H1 (cell line): ENCODE data around the gene SPTBN1. TPM values are rescaled to one million over a fixed set of nuclear protein-coding genes. Genes with fewer than 3 reads are reported as not detected.

Source experiments
- CTCF ChIA-PET: fragments of 300-600 bp; sonication (Branson Sonifier 250); formaldehyde crosslinking; loops from one replicate; lab custom pipeline; 2021; ENCODE audit not compliant: partially characterized antibody; lab: Charles Lee
- POLR2A ChIA-PET: fragments of 300-600 bp; sonication (Branson Sonifier 250); formaldehyde crosslinking; loops from one replicate; lab custom pipeline; 2021; ENCODE audit warnings: inconsistent platforms; ENCODE audit not compliant: partially characterized antibody; lab: Charles Lee
- DNase-seq, 2 experiments: peaks; one replicate each; pipeline versions ENCODE4 v3.0.0 to v3.0.0-alpha.2; 2010 to 2022; ENCODE audit warnings: low spot score in 2 of 2, low read depth in 1 of 2, mixed read lengths in 1 of 2
- FAIRE-seq: peaks from 2 replicates; lab custom pipeline; 2011; peaks lifted over from hg19 to GRCh38; lab: Jason Lieb, UNC
- H2AFZ ChIP-seq: 2 replicates; pipeline ENCODE4 v1.8.1; 2012; ENCODE audit warnings: low read length, inconsistent platforms
- H2AK5ac ChIP-seq: 2 replicates; pipeline ENCODE4 v1.6.1; 2013; ENCODE audit warnings: low read depth, low read length
- H2BK120ac ChIP-seq: replicated peaks from 2 replicates; pipeline ENCODE3; 2013; ENCODE audit warnings: low read depth, low read length, inconsistent platforms
- H2BK12ac ChIP-seq: 2 replicates; pipeline ENCODE4 v1.6.1; 2013; ENCODE audit warnings: low read depth, low read length
- H2BK15ac ChIP-seq: 2 replicates; pipeline ENCODE4 v1.6.1; 2013; ENCODE audit warnings: low read length
- H2BK20ac ChIP-seq: 2 replicates; pipeline ENCODE4 v1.6.1; 2013; ENCODE audit warnings: low read length
- H2BK5ac ChIP-seq: 2 replicates; pipeline ENCODE4 v1.6.1; 2013; ENCODE audit warnings: low read depth, low read length
- H3K14ac ChIP-seq: 2 replicates; pipeline ENCODE4 v1.6.1; 2013; ENCODE audit warnings: inconsistent platforms; ENCODE audit not compliant: insufficient read length
- H3K18ac ChIP-seq: 2 replicates; pipeline ENCODE4 v1.6.1; 2013; ENCODE audit warnings: low read length; ENCODE audit errors: extremely low read depth
- H3K23ac ChIP-seq: 2 replicates; pipeline ENCODE4 v1.6.1; 2013; ENCODE audit warnings: inconsistent platforms; ENCODE audit not compliant: insufficient read length
- H3K23me2 ChIP-seq: 2 replicates; pipeline ENCODE4 v1.6.1; 2013; ENCODE audit warnings: low read depth, low read length
- H3K27ac ChIP-seq: 2 replicates; pipeline ENCODE4 v1.6.1; 2011; ENCODE audit warnings: low read depth, low read length, inconsistent platforms
- H3K27me3 ChIP-seq, 4 experiments: replicated peaks in 1 of 4; 1 replicate in 1 of 4; 2 replicates in 3 of 4; pipeline versions ENCODE4 v1.6.1 to v1.8.1; 2011 to 2013; ENCODE audit warnings: low read length in 3 of 4, mild to moderate bottlenecking in 3 of 4, inconsistent platforms in 2 of 4, mixed read lengths in 2 of 4, moderate library complexity in 1 of 4; ENCODE audit not compliant: control insufficient read depth in 3 of 4, insufficient read depth in 3 of 4; ENCODE audit errors: extremely low read depth in 1 of 4
- H3K36me3 ChIP-seq, 4 experiments: 2 replicates each; pipeline versions ENCODE4 v1.6.1 to v1.8.1; 2011 to 2013; ENCODE audit warnings: mild to moderate bottlenecking in 4 of 4, low read length in 3 of 4, moderate library complexity in 2 of 4, control low read depth in 1 of 4, inconsistent platforms in 1 of 4; ENCODE audit not compliant: insufficient read depth in 4 of 4, control insufficient read depth in 2 of 4
- H3K4ac ChIP-seq: replicated peaks from 2 replicates; pipeline ENCODE3; 2013; ENCODE audit warnings: low read length, low read depth, mixed read lengths, inconsistent platforms; ENCODE audit not compliant: insufficient read length
- H3K4me1 ChIP-seq, 4 experiments: replicated peaks in 1 of 4; 1 replicate in 1 of 4; 2 replicates in 3 of 4; pipeline versions ENCODE4 v1.6.1 to v1.8.1; 2011 to 2013; ENCODE audit warnings: low read length in 3 of 4, inconsistent platforms in 2 of 4, mixed read lengths in 1 of 4; ENCODE audit not compliant: insufficient read depth in 4 of 4, control insufficient read depth in 3 of 4
- H3K4me2 ChIP-seq, 2 experiments: 2 replicates each; pipeline versions ENCODE4 v1.6.1 to v1.8.1; 2011 to 2013; ENCODE audit warnings: low read depth in 2 of 2, low read length in 2 of 2, control low read depth in 1 of 2, inconsistent platforms in 1 of 2, mild to moderate bottlenecking in 1 of 2; ENCODE audit not compliant: insufficient read depth in 1 of 2
- H3K4me3 ChIP-seq, 4 experiments: fragments of 200-600, 300-600 bp in 1 of 4; sonication (generic), shearing (Covaris generic), sonication (Bioruptor Twin) in 1 of 4; 2 replicates each; pipeline versions ENCODE4 v1.5.1 to v1.8.1; 2011 to 2016; ENCODE audit warnings: low read length in 4 of 4, low read depth in 3 of 4, control low read depth in 2 of 4, inconsistent platforms in 2 of 4, mild to moderate bottlenecking in 2 of 4, mixed read lengths in 1 of 4, moderate library complexity in 1 of 4; ENCODE audit not compliant: insufficient read depth in 2 of 4; ENCODE audit errors: extremely low read depth in 1 of 4
- H3K56ac ChIP-seq: replicated peaks from 2 replicates; pipeline ENCODE3; 2013; ENCODE audit warnings: low read depth, mild to moderate bottlenecking, mixed read lengths, low read length, inconsistent platforms; ENCODE audit not compliant: insufficient read length
- H3K79me1 ChIP-seq: 2 replicates; pipeline ENCODE4 v1.6.1; 2013; ENCODE audit warnings: low read depth, low read length, control low read depth
- H3K79me2 ChIP-seq, 2 experiments: 2 replicates each; pipeline versions ENCODE4 v1.6.1 to v1.8.1; 2012 to 2013; ENCODE audit warnings: low read length in 2 of 2, mild to moderate bottlenecking in 2 of 2, inconsistent platforms in 1 of 2; ENCODE audit not compliant: insufficient read depth in 2 of 2, control insufficient read depth in 1 of 2
- H3K9ac ChIP-seq, 4 experiments: replicated peaks in 1 of 4; 1 replicate in 1 of 4; 2 replicates in 3 of 4; pipeline versions ENCODE4 v1.6.1 to v1.8.1; 2011 to 2013; ENCODE audit warnings: low read depth in 3 of 4, low read length in 3 of 4, control low read depth in 2 of 4, mild to moderate bottlenecking in 2 of 4, moderate library complexity in 2 of 4, inconsistent platforms in 1 of 4; ENCODE audit errors: extremely low read depth in 1 of 4
- H3K9me3 ChIP-seq, 2 experiments: 2 replicates each; pipeline versions ENCODE4 v1.6.1 to v1.8.1; 2012 to 2013; ENCODE audit warnings: mild to moderate bottlenecking in 2 of 2, moderate library complexity in 2 of 2, control low read depth in 1 of 2, inconsistent platforms in 1 of 2, low read depth in 1 of 2, low read length in 1 of 2, mixed read lengths in 1 of 2; ENCODE audit not compliant: insufficient read depth in 2 of 2
- H4K20me1 ChIP-seq, 2 experiments: replicated peaks in 1 of 2; 2 replicates each; pipeline versions ENCODE3 to v1.8.1; 2011 to 2013; ENCODE audit warnings: inconsistent platforms in 2 of 2, low read length in 2 of 2, mild to moderate bottlenecking in 1 of 2; ENCODE audit not compliant: insufficient read depth in 2 of 2, control insufficient read depth in 1 of 2
- H4K5ac ChIP-seq: 2 replicates; pipeline ENCODE4 v1.6.1; 2013; ENCODE audit warnings: low read length, low read depth, mixed read lengths, inconsistent platforms; ENCODE audit not compliant: insufficient read length
- H4K8ac ChIP-seq: 2 replicates; pipeline ENCODE4 v1.8.0; 2013; ENCODE audit warnings: mild to moderate bottlenecking, moderate library complexity, low read length, inconsistent platforms; ENCODE audit not compliant: insufficient read depth; ENCODE audit errors: extremely low read depth
- H4K91ac ChIP-seq: replicated peaks from 2 replicates; pipeline ENCODE3; 2013; ENCODE audit warnings: low read length, mixed read lengths, inconsistent platforms; ENCODE audit not compliant: insufficient read length
- RAD21 ChIP-seq, 2 experiments: IDR thresholded peaks in 1 of 2; conservative IDR thresholded peaks in 1 of 2; 2 replicates each; pipeline ENCODE4 v1.6.1; 2011; ENCODE audit warnings: low read depth in 2 of 2, low read length in 2 of 2, improper control_type of control experiment in 1 of 2, inconsistent platforms in 1 of 2, mild to moderate bottlenecking in 1 of 2, moderate library complexity in 1 of 2
- SIRT6 ChIP-seq: IDR thresholded peaks from one replicate; pipeline ENCODE4 v1.7.1; 2012; ENCODE audit warnings: low read length, inconsistent platforms
- SRF ChIP-seq: IDR thresholded peaks from 2 replicates; pipeline ENCODE4 v1.6.1; 2011; ENCODE audit warnings: mild to moderate bottlenecking, low read depth, low read length, moderate library complexity
- SUZ12 ChIP-seq: fragments of 200-600 bp; sonication (generic); IDR thresholded peaks from 2 replicates; pipeline ENCODE4 v1.6.1; 2012; ENCODE audit warnings: mild to moderate bottlenecking, inconsistent platforms, low read length, moderate library complexity, mixed read lengths
- TEAD4 ChIP-seq: IDR thresholded peaks from 2 replicates; pipeline ENCODE4 v1.6.1; 2012; ENCODE audit warnings: low read depth, low read length, inconsistent platforms, mixed read lengths
- WGBS, 2 experiments: shearing (Covaris generic) in 1 of 2; methylation state at CpG; one replicate each; pipeline versions ENCODE4 v1.1.6 to v1.1.7; 2013 to 2015; ENCODE audit warnings: low lambda C conversion rate in 2 of 2, mixed read lengths in 2 of 2, inconsistent platforms in 1 of 2, low coverage in 1 of 2, missing lambda C conversion rate in 1 of 2; ENCODE audit not compliant: insufficient replicate concordance in 2 of 2, insufficient coverage in 1 of 2, insufficient read length in 1 of 2; ENCODE audit errors: extremely low coverage in 1 of 2, missing lambda C conversion rate in 1 of 2; 5-methylcytosine and 5-hydroxymethylcytosine counted together
- polyA plus RNA-seq, 7 experiments: library from polyadenylated mRNA; depleted of rRNA in 3 of 7; stranded (reverse) in 5 of 7; unstranded in 2 of 7; fragments of >200 nt in 5 of 7; fragments of 200-250 nt in 2 of 7; gene quantifications; 1 replicate in 5 of 7; 2 replicates in 1 of 7; 4 replicates in 1 of 7; pipeline versions ENCODE4 v1.2.1 to v1.2.3, GENCODE V29; 2011 to 2013; ENCODE audit warnings: missing spikeins in 2 of 7, mixed read lengths in 2 of 7
- total RNA-seq: library from RNA; stranded (reverse); fragmentation: NEBNext Ultra II Directional; extraction: Animal tissue kit (Norgen Biotek cat#: 25700); gene quantifications from 2 replicates; pipeline ENCODE4 v1.2.1, GENCODE V29; 2021

Gene SPTBN1
- total and polyA plus RNA-seq, 2 of the 8 experiments (the other 6 are each of a cell fraction or from before 2014, with no cell fraction given) = 31.8 to 180 TPM

DNA sequence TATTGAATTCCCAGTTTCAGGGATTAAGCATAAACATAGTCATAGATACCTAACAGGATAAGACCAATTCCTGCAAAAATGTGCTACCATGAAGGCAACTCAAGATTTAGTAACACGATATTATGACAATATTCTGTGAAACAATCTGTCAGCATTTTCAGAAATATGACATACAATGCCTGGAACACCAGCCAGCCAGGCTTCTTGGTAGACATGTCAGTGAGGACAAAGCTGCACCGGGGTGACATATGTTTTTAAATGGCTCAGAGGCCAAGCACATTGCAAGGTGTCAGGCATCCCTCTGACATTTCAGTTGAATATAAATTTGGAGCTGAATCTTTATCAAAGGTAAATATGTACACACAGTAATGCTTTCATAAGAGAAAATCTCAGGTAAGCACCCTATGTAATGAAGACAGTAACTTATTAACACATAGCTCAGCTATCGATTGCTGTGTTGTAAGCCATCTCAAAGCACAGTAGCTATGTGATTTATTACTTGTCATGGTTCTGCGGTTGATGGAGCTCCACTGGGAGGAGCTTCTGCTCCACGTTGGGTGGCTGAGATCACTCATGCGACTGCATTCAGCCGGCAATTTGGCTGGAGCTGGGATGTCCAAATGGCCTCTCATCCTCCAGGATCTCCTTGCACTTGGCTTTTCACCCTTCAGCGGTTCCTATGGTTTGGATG lies 235.5 kb downstream of the SPTBN1 start:
- Histone ChIP-seq H2BK15ac (no peak overlapping the region), H3K79me1 (no peaks in the 10 kb centered on the region), H3K4ac (no peak overlapping the region), H4K91ac (no peak overlapping the region), H3K23ac (no peak overlapping the region), H2BK20ac (no peak overlapping the region), H3K9ac (no peak overlapping the region), H3K14ac (no peak overlapping the region), H3K27ac (no peak overlapping the region), H2AK5ac (no peak overlapping the region), H3K9me3 (no peaks in the 10 kb centered on the region), H4K20me1 (no peaks in the 10 kb centered on the region), H2BK120ac (no peak overlapping the region), H3K4me1 (no peaks in the 10 kb centered on the region), H3K79me2 (no peaks in the 10 kb centered on the region), H3K18ac (no peak overlapping the region), H3K27me3 (no peaks in the 10 kb centered on the region), H2AFZ (no peak overlapping the region), H2BK5ac (no peak overlapping the region), H4K5ac (no peak overlapping the region), H4K8ac (no peak overlapping the region), H3K36me3 (no peaks in the 10 kb centered on the region), H3K56ac (no peak overlapping the region), H3K4me3 (no peak overlapping the region), H2BK12ac (no peak overlapping the region), H3K23me2 (no peaks in the 10 kb centered on the region), H3K4me2 (no peak overlapping the region)
- FAIRE-seq (no peak), DNase-seq (no peak)
- TF ChIP-seq SRF (no peak), RAD21 (IDR thresholded peaks at IDR 0.05 in 1 of 2, conservative IDR thresholded peaks at IDR 0.05 in 1 of 2; ENCODE audit: low read depth in 2 of 2, low read length in 2 of 2) (peak; percentile 31 to 50; a peak in 3 of 4 replicates), TEAD4 (no peak), SIRT6 (no peak), SUZ12 (no peak)
- POLR2A ChIA-PET = no interaction called here
- 82% methylated on average over 8 of the region's 8 CpGs; no CpG with 5 or more reads in 1 of the 2 experiments for WGBS, 2 experiments
- CTCF ChIA-PET = interaction anchor here (0.6 to 7.3 kb wide), 12 partner anchors 9 to 917 kb away, joined by 3 to 71 read pairs (median 4); no protein-coding TSS in a partner anchor
